T-cell (primary cell): Measurements from ENCODE around the gene APOD. TPM values are rescaled to one million over a fixed set of nuclear protein-coding genes. Genes with fewer than 3 reads are reported as not detected.

ENCODE experiments used
- ATAC-seq, 4 experiments: fragments of 200-7000 bp in 3 of 4; fragments of 150-1000 bp in 1 of 4; cut with Tn5 transposase; replicated peaks in 1 of 4; 1 replicate in 3 of 4; 2 replicates in 1 of 4; pipeline ENCODE4 v1.10.0; 2021; ENCODE audit warnings: moderate library complexity in 3 of 4, mild to moderate bottlenecking in 2 of 4, moderate number of reproducible peaks in 1 of 4
- CTCF ChIA-PET, 2 donors: fragments of 300-600 bp; sonication (Branson Sonifier 250); formaldehyde crosslinking; loops; one replicate each; lab custom pipeline; 2022; ENCODE audit warnings: antibody characterized with exemption in 2 of 2; lab: Charles Lee
- POLR2A ChIA-PET, 2 donors: fragments of 300-600 bp; sonication (Branson Sonifier 250); formaldehyde crosslinking; loops; one replicate each; lab custom pipeline; 2022; ENCODE audit warnings: antibody characterized with exemption in 2 of 2; lab: Charles Lee
- DNase-seq, 35 experiments: peaks; one replicate each; pipeline versions ENCODE4 v3.0.0 to v3.0.0-alpha.2; 2013 to 2023
- H3K27ac ChIP-seq: one replicate; pipeline ENCODE4 v1.5.1; 2013; ENCODE audit warnings: low read length
- H3K27me3 ChIP-seq, 2 experiments: replicated peaks in 1 of 2; 1 replicate in 1 of 2; 2 replicates in 1 of 2; pipeline versions ENCODE4 v1.6.1 to v1.7.0; 2013; ENCODE audit warnings: low read length in 1 of 2, mixed read lengths in 1 of 2; ENCODE audit not compliant: control insufficient read depth in 2 of 2, insufficient read depth in 2 of 2; ENCODE audit errors: extremely low read depth in 1 of 2
- H3K36me3 ChIP-seq, 2 donors: 1 replicate in 1 of 2; 2 replicates in 1 of 2; pipeline versions ENCODE4 v1.6.1 to v1.7.0; 2013; ENCODE audit warnings: low read length in 1 of 2; ENCODE audit not compliant: control insufficient read depth in 2 of 2, insufficient read depth in 1 of 2; ENCODE audit errors: extremely low read depth in 1 of 2
- H3K4me1 ChIP-seq, 2 experiments: 1 replicate in 1 of 2; 2 replicates in 1 of 2; pipeline versions ENCODE4 v1.6.1 to v1.7.0; 2013; ENCODE audit warnings: low read length in 2 of 2, mixed read lengths in 1 of 2; ENCODE audit not compliant: insufficient read depth in 2 of 2, control insufficient read depth in 1 of 2; ENCODE audit errors: extremely low read depth in 1 of 2
- H3K4me3 ChIP-seq, 2 donors: 1 replicate in 1 of 2; 2 replicates in 1 of 2; pipeline versions ENCODE4 v1.5.1 to v1.7.0; 2013; ENCODE audit warnings: mild to moderate bottlenecking in 2 of 2, low read length in 1 of 2, moderate library complexity in 1 of 2; ENCODE audit not compliant: control insufficient read depth in 1 of 2; ENCODE audit errors: extremely low read depth in 1 of 2
- H3K9me3 ChIP-seq: 2 replicates; pipeline ENCODE4 v1.7.0; 2013
- H3K27ac Mint-ChIP-seq, 2 donors: one replicate each; pipeline ENCODE4 v1.8.0; 2020 to 2021; ENCODE audit warnings: mild to moderate bottlenecking in 2 of 2, mixed read lengths in 2 of 2
- H3K27me3 Mint-ChIP-seq, 2 donors: one replicate each; pipeline ENCODE4 v1.8.0; 2021 to 2022; ENCODE audit warnings: mixed read lengths in 2 of 2
- H3K36me3 Mint-ChIP-seq: one replicate; pipeline ENCODE4 v1.8.0; 2021; ENCODE audit warnings: mixed read lengths
- H3K4me1 Mint-ChIP-seq, 3 donors: one replicate each; pipeline ENCODE4 v1.8.0; 2020 to 2022; ENCODE audit warnings: mixed read lengths in 3 of 3, mild to moderate bottlenecking in 1 of 3
- H3K4me3 Mint-ChIP-seq, 3 donors: one replicate each; pipeline ENCODE4 v1.8.0; 2020 to 2022; ENCODE audit warnings: mild to moderate bottlenecking in 3 of 3, mixed read lengths in 3 of 3, moderate library complexity in 3 of 3
- H3K9me3 Mint-ChIP-seq, 3 donors: one replicate each; pipeline ENCODE4 v1.8.0; 2020 to 2022; ENCODE audit warnings: mixed read lengths in 3 of 3
- WGBS: methylation state at CpG from one replicate; pipeline ENCODE4 v1.1.5; 2013; ENCODE audit warnings: missing lambda C conversion rate; ENCODE audit not compliant: insufficient coverage; 5-methylcytosine and 5-hydroxymethylcytosine counted together
- total RNA-seq, 35 experiments: library from RNA in 6 of 35; stranded (reverse) in 6 of 35; fragments of 120-200 nt in 1 of 35; gene quantifications; one replicate each; pipeline versions ENCODE4 v1.2.1 to v1.2.4 and lab custom pipeline; 2013 to 2026

Gene APOD
- total RNA-seq, 5 donors from 2014 or later (not counting 1 experiment from before 2014, with no cell fraction given) = 0.55 TPM; not detected in 4

DNA sequence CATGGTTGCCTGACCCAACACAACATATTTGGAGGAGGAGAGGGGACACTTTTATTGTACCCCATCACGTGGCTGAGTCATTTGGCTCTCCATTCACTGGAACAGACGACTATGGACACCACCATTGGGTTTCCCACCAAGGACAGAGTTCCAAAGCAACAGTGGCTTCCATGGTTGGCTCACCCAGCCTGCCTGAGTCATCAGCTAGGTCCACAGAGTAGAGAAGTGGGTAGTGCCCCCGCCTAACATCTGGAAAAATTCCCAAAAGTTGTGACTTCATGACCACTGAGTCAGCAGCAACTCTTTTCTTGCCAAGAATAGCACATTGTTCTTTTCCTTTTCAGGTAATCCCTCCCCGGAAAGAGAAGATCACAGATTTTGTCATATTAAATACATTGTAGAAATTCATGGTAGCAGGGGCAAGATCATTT is 37.6 kb downstream of the APOD start:
- DNase-seq = no peak
- H3K9me3 Mint-ChIP-seq = no peaks in the 10 kb centered on the region
- Histone ChIP-seq H3K27ac (peak overlapping the region; percentile 76), H3K36me3 (no peaks in the 10 kb centered on the region), H3K4me3 (peak overlapping the region; percentile 26 to 66), H3K27me3 (no peaks in the 10 kb centered on the region), H3K9me3 (no peaks in the 10 kb centered on the region), H3K4me1 (peaks cover 63 to 66% of the 10 kb centered on the region in 2 experiments)
- H3K36me3 Mint-ChIP-seq = no peaks in the 10 kb centered on the region
- POLR2A ChIA-PET = interaction anchor here in 1 of 2 donors (0.5 kb wide), 1 partner anchor 1321 kb away, joined by 3 read pairs; no protein-coding TSS in a partner anchor
- ATAC-seq = no peak
- no peaks in the 10 kb centered on the region for H3K27me3 Mint-ChIP-seq
- H3K4me3 Mint-ChIP-seq = peak overlapping the region; percentile 78 to 93 (median 89)
- WGBS = 20% methylated on average over 1 of the region's 4 CpGs
- CTCF ChIA-PET = interaction anchor here in 1 of 2 donors (0.8 to 1.0 kb wide), 3 partner anchors 9 to 275 kb away, joined by 3 to 5 read pairs (median 4); partner anchors contain the start of gene XXYLT1
- peak overlapping the region; percentile 98 for H3K27ac Mint-ChIP-seq
- H3K4me1 Mint-ChIP-seq = peaks cover 70 to 82% (median 75%) of the 10 kb centered on the region in 3 donors

DNA sequence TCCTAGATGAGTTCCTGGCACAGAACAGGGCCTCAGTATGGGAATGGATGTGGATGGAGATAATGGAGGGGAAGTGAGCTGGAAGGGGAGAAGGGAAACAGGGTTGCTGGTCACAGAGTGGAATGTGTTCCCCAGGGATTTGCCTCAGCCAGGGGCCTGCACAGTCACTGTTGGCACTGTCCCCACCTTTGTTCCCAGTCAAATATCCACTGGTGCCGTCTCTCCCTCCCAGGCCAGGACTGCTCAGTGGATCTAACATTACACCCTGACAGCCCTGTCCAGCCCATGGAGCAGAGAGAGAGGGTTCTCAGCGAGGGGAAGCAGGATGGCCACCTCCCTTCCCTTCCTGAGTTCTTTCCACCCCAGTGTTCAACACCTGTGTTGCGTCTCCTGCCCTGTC is 39.1 kb downstream of the APOD start:
- ChIA-PET POLR2A (no interaction called here), CTCF (no interaction called here)
- H3K9me3 Mint-ChIP-seq = no peaks in the 10 kb centered on the region
- Histone ChIP-seq H3K36me3 (no peaks in the 10 kb centered on the region), H3K4me1 (peaks cover 58 to 67% of the 10 kb centered on the region in 2 experiments), H3K4me3 (peak overlapping the region in 1 of 2 donors; percentile 38), H3K27ac (peak overlapping the region; percentile 26), H3K9me3 (no peaks in the 10 kb centered on the region), H3K27me3 (no peaks in the 10 kb centered on the region)
- no peaks in the 10 kb centered on the region for H3K27me3 Mint-ChIP-seq
- peaks cover 8% of the 10 kb centered on the region for H3K36me3 Mint-ChIP-seq
- ATAC-seq (no peak), DNase-seq (no peak)
- H3K4me1 Mint-ChIP-seq = peaks cover 64 to 84% (median 74%) of the 10 kb centered on the region in 3 donors
- H3K4me3 Mint-ChIP-seq = peak overlapping the region; percentile 89 to 93 (median 93)
- H3K27ac Mint-ChIP-seq = peak overlapping the region; percentile 98
- WGBS = no CpG with 5 or more reads among the region's 3 CpGs

DNA sequence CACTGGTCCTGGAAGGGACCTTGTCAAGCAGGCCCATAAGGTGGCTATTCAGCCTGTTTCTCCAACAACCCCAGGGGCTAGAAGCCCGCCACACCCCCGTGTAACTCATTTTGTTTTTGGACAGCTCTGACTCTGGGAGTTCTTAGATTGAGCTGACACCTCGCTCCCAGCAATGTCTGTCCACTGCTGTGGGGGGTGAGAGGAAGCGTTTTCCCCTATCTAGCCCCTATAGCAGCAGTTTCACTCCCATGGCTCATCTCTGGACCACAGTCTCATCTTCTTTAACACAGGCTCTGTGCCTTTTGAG is 39.6 kb downstream of the APOD start:
- H3K4me1 Mint-ChIP-seq = peaks cover 69 to 88% (median 75%) of the 10 kb centered on the region in 3 donors
- ATAC-seq = no peak
- Histone ChIP-seq H3K27ac (peak overlapping the region; percentile 94), H3K4me1 (peaks cover 57 to 72% of the 10 kb centered on the region in 2 experiments), H3K4me3 (peak overlapping the region; percentile 85 to 93), H3K36me3 (no peaks in the 10 kb centered on the region), H3K27me3 (no peaks in the 10 kb centered on the region), H3K9me3 (no peaks in the 10 kb centered on the region)
- no peaks in the 10 kb centered on the region for H3K9me3 Mint-ChIP-seq
- H3K4me3 Mint-ChIP-seq = peak overlapping the region; percentile 89 to 93 (median 93)
- H3K27ac Mint-ChIP-seq = peak overlapping the region; percentile 98
- ChIA-PET POLR2A (no interaction called here), CTCF (interaction anchor here in 1 of 2 donors (2.4 kb wide), 1 partner anchor 21 kb away, joined by 6 read pairs; no protein-coding TSS in a partner anchor)
- WGBS = no CpG with 5 or more reads among the region's 4 CpGs
- no peaks in the 10 kb centered on the region for H3K27me3 Mint-ChIP-seq
- H3K36me3 Mint-ChIP-seq = peaks cover 12% of the 10 kb centered on the region
- DNase-seq = no peak

DNA sequence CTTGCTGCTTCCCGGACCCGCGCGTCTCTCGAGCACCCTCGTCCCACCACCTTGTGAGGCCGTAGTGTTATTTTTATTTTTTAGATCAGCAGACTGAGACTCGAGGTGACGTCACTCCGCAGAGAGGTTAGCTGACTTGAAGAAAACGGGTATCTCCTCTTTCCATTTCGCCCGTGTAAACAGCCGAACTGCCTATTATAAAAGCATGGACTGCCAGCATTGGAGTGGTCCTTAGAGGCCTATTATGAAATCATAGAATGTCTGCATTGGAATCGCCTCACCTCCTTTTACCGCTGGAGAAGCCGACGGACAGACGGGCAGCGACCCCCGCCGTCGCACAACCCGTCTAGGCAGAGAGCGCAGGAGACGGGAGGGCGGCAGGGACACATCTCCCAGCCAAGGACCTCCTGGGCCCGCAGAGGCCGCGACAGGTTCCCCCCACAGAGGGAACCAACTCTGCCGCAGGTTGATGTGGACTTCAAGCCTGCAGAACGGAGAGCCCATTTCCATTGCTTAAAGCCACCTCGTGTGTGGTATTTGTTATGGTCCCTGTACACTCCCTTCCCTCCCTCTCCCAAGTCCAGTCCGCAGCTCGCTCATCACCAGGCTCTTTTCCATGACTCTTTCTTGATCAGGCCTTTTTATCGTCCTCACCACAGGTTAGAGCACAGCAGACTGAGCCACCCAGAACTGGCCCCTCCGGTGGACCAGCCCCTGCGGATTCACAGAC is 40.1 kb downstream of the APOD start:
- peak overlapping the region; percentile 98 for H3K27ac Mint-ChIP-seq
- Histone ChIP-seq H3K36me3 (no peaks in the 10 kb centered on the region), H3K27me3 (no peaks in the 10 kb centered on the region), H3K4me1 (peaks cover 53 to 72% of the 10 kb centered on the region in 2 experiments), H3K27ac (peak overlapping the region; percentile 94), H3K9me3 (no peaks in the 10 kb centered on the region), H3K4me3 (peak overlapping the region; percentile 85 to 93)
- peaks cover 69 to 88% (median 76%) of the 10 kb centered on the region in 3 donors for H3K4me1 Mint-ChIP-seq
- ChIA-PET CTCF (interaction anchor here (0.6 to 2.4 kb wide), 3 partner anchors 20 to 859 kb away, joined by 3 to 6 read pairs (median 5); no protein-coding TSS in a partner anchor), POLR2A (interaction anchor here in 1 of 2 donors (1.1 kb wide), 1 partner anchor 23 kb away, joined by 3 read pairs; no protein-coding TSS in a partner anchor)
- no peaks in the 10 kb centered on the region for H3K27me3 Mint-ChIP-seq
- peak in 3 of 4 experiments; percentile 4 to 5 (median 5) for ATAC-seq
- peak in 2 of 35 experiments; percentile 16 to 17 for DNase-seq
- H3K36me3 Mint-ChIP-seq = peaks cover 12% of the 10 kb centered on the region
- no peaks in the 10 kb centered on the region for H3K9me3 Mint-ChIP-seq
- WGBS = 22% methylated on average over 33 of the region's 38 CpGs
- H3K4me3 Mint-ChIP-seq = peak overlapping the region; percentile 89 to 93 (median 93)

DNA sequence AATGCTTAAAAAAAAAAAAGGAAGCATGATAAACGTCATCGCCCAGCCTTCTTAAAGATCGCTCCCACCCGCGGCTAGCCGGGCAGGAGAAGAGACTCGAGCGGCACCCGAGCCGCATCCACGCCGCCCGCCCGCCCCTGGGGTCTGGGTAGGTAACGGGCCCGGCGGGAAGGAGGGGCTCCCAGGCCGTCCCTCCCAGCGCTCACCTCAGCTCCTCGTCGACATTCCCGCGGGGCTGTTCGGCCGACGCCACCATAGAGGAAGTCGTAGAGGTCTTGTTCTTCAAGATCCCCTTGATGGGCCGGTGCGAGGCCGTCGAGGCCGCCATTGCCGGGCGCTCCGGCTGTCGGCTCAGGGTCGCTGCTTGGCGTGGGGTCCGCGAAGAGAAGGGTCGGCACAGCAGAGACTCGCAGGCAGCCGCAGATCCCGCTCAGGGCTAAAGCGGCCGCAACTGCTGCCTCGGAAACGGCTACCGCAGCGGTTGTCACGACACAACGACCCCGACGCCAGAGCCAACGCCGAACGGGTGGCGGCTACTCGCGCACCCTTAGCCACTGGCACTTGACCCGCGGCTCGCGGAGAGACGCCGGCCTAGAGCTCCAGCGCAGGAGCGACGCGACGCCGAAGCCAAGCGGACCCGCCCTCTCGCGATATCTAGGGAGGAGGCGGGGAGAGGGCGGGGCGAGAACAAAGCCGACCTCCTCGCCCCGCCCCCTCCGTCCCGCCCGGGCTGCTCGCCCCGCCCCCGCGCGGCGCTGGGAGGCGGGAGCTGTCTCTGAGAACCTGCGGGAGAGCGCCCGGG is 40.8 kb downstream of the APOD start, which contains the start of gene PPP1R2:
Gene PPP1R2, minus strand, starts transcription at position 628 of the 802 bp plus-strand sequence. Its CDS starts 300 bp downstream, at position 328.
- Mint-ChIP-seq H3K4me1 (peaks cover 68 to 87% (median 76%) of the 10 kb centered on the region in 3 donors), H3K9me3 (no peaks in the 10 kb centered on the region), H3K36me3 (peaks cover 12% of the 10 kb centered on the region), H3K27ac (peak within 1 kb of the TSS; percentile 98), H3K4me3 (peak within 1 kb of the TSS; percentile 89 to 93 (median 93)), H3K27me3 (no peaks in the 10 kb centered on the region)
- POLR2A ChIA-PET = interaction anchor here (0.6 to 1.3 kb wide), 14 partner anchors 10 to 1053 kb away, joined by 3 to 10 read pairs (median 4); partner anchors contain the start of gene XXYLT1 (in 1 of the 2)
- no peaks in the 10 kb centered on the region for H3K36me3 ChIP-seq
- H3K27ac ChIP-seq = peak within 1 kb of the TSS; percentile 94
- no peaks in the 10 kb centered on the region for H3K27me3 ChIP-seq
- ATAC-seq (peak; percentile 80 to 91 (median 84)), DNase-seq (peak; percentile 74 to 96 (median 86))
- WGBS = under 1% methylated on average over 93 of the region's 95 CpGs
- H3K4me1 ChIP-seq = peaks cover 48 to 72% of the 10 kb centered on the region in 2 experiments
- CTCF ChIA-PET = interaction anchor here (0.6 to 2.4 kb wide), 8 partner anchors 10 to 859 kb away, joined by 3 to 13 read pairs (median 5); partner anchors contain the start of gene XXYLT1 (in 1 of the 2)
- peak within 1 kb of the TSS; percentile 85 to 93 for H3K4me3 ChIP-seq
- no peaks in the 10 kb centered on the region for H3K9me3 ChIP-seq
